Measurements from ENCODE around the gene ARFGEF2. TPM values are rescaled to one million over a fixed set of nuclear protein-coding genes. Genes with fewer than 3 reads are reported as not detected.

ARFGEF2 gene
- total and polyA plus RNA-seq, 9 donors: 9.1 to 23.9 (median 18.5) TPM

DNA sequence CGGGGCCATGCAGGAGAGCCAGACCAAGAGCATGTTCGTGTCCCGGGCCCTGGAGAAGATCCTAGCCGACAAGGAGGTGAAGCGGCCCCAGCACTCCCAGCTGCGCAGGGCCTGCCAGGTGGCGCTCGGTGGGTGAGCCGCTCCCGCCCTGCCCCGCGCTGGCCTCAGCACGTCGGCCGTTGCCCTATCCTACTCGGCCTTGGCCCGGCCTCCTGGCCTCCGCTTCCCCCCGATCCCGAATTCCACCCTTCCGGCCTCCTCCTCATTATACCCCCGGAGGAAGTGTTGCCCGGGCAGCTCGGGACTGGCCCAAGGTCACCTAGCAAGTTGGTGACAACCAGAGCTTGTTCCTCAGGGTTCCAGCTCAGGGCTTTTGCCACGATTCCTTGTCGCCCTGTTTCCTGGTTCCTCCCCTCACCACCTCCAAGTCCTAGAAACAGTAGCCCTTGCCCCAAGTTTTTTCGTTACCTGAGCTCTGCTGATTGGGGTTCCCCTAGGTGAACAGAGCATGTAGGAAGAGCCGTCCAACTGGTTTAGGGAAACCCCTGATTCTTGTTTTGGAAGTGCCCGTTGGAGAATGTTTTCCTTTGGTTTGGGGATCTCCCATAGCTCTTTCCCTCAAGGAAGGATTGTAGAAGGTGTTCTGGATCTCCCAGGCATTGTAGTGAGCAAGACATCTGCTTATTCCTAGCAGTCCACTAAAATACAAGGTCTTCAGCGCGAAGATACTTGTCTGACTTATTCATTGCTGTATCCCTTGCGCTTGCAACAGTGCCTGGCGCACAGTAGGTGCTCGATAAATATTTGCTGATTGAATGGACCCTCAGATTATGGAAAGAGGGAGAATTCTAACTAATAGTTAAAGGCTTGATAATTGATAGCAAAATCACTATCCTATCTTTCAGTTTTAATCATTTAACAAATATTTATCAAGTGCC, 641 bp downstream of the ARFGEF2 start:
- H3K27me3 ChIP-seq: no peaks in the 10 kb centered on the region
- DNase-seq: no peak
- no peaks in the 10 kb centered on the region for H3K36me3 ChIP-seq
- H3K9me3 ChIP-seq: no peaks in the 10 kb centered on the region
- TF ChIP-seq, protein P1, sequence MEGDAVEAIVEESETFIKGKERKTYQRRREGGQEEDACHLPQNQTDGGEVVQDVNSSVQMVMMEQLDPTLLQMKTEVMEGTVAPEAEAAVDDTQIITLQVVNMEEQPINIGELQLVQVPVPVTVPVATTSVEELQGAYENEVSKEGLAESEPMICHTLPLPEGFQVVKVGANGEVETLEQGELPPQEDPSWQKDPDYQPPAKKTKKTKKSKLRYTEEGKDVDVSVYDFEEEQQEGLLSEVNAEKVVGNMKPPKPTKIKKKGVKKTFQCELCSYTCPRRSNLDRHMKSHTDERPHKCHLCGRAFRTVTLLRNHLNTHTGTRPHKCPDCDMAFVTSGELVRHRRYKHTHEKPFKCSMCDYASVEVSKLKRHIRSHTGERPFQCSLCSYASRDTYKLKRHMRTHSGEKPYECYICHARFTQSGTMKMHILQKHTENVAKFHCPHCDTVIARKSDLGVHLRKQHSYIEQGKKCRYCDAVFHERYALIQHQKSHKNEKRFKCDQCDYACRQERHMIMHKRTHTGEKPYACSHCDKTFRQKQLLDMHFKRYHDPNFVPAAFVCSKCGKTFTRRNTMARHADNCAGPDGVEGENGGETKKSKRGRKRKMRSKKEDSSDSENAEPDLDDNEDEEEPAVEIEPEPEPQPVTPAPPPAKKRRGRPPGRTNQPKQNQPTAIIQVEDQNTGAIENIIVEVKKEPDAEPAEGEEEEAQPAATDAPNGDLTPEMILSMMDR (IDR thresholded peaks at IDR 0.05): no peak
- TF ChIP-seq POLR2A (IDR thresholded peaks at IDR 0.05): no peak
- TF ChIP-seq EP300 (IDR thresholded peaks at IDR 0.05): no peak
- intact Hi-C loops (cut with DNase I): no loop called here
- 9 to 15% (median 10%) methylated on average over 24 to 34 of the region's 34 CpGs for WGBS, 3 donors
- peaks cover 3% of the 10 kb centered on the region for H3K4me1 ChIP-seq (ENCODE audit: insufficient read depth)
- peak overlapping the region; percentile 84 for H3K4me3 ChIP-seq
- peak overlapping the region; percentile 92 to 93 for H3K27ac ChIP-seq

- intact Hi-C loops (cut with DNase I): no loop called here
These were observed 1.7 kb downstream of the ARFGEF2 start for GRCh38 chr20:48923149-48923718.

GRCh38 chr20:48924756-48925109, 3.2 kb downstream of the ARFGEF2 start:
- DNase-seq: no peak
- TF ChIP-seq EP300 (IDR thresholded peaks at IDR 0.05) (no peak), POLR2A (IDR thresholded peaks at IDR 0.05) (no peak)
- TF ChIP-seq, protein P1 (IDR thresholded peaks at IDR 0.05): no peak
- H3K9me3 ChIP-seq: no peaks in the 10 kb centered on the region
- H3K36me3 ChIP-seq: no peaks in the 10 kb centered on the region
- H3K4me1 ChIP-seq (ENCODE audit: insufficient read depth): peaks cover 7% of the 10 kb centered on the region
- H3K4me3 ChIP-seq: no peak overlapping the region
- intact Hi-C loops (cut with DNase I): no loop called here
- H3K27ac ChIP-seq: no peak overlapping the region
- WGBS, 3 donors: 46 to 68% (median 63%) methylated on average over 3 of the region's 3 CpGs
- no peaks in the 10 kb centered on the region for H3K27me3 ChIP-seq

More at GRCh38 chr20:48923149-48923718, 1.7 kb downstream of the ARFGEF2 start:
- TF ChIP-seq POLR2A (IDR thresholded peaks at IDR 0.05) (no peak), EP300 (IDR thresholded peaks at IDR 0.05) (no peak)
- H3K9me3 ChIP-seq: no peaks in the 10 kb centered on the region
- H3K4me3 ChIP-seq: no peak overlapping the region
- no peak overlapping the region for H3K27ac ChIP-seq
- no peaks in the 10 kb centered on the region for H3K36me3 ChIP-seq
- DNase-seq: no peak
- peaks cover 3% of the 10 kb centered on the region for H3K4me1 ChIP-seq (ENCODE audit: insufficient read depth)
- H3K27me3 ChIP-seq: no peaks in the 10 kb centered on the region
- 6 to 34% (median 7%) methylated on average over 4 of the region's 4 CpGs for WGBS, 3 donors

GRCh38 chr20:48926267-48926666, 4.8 kb downstream of the ARFGEF2 start:
- Histone ChIP-seq H3K36me3 (no peaks in the 10 kb centered on the region), H3K27ac (no peak overlapping the region), H3K4me3 (no peak overlapping the region), H3K4me1 (ENCODE audit: insufficient read depth) (peaks cover 7% of the 10 kb centered on the region), H3K27me3 (no peaks in the 10 kb centered on the region), H3K9me3 (no peaks in the 10 kb centered on the region)
- intact Hi-C loops (cut with DNase I): no loop called here
- TF ChIP-seq POLR2A (IDR thresholded peaks at IDR 0.05) (no peak), EP300 (IDR thresholded peaks at IDR 0.05) (no peak)
- TF ChIP-seq, protein P1 (IDR thresholded peaks at IDR 0.05): no peak
- no peak for DNase-seq
- WGBS, 3 donors: 89 to 94% (median 92%) methylated on average over 3 of the region's 3 CpGs

GRCh38 chr20:48926821-48927220, 5.3 kb downstream of the ARFGEF2 start:
- no peak for DNase-seq
- WGBS, 3 donors: 82 to 86% (median 86%) methylated on average over 3 of the region's 3 CpGs
- H3K27ac ChIP-seq: no peak overlapping the region

More at GRCh38 chr20:48926821-48927220, 5.3 kb downstream of the ARFGEF2 start:
- H3K9me3 ChIP-seq: no peaks in the 10 kb centered on the region
- no peaks in the 10 kb centered on the region for H3K27me3 ChIP-seq
- H3K4me1 ChIP-seq (ENCODE audit: insufficient read depth): peaks cover 7% of the 10 kb centered on the region
- no peak overlapping the region for H3K4me3 ChIP-seq
- intact Hi-C loops (cut with DNase I): no loop called here
- H3K36me3 ChIP-seq: no peaks in the 10 kb centered on the region
- TF ChIP-seq POLR2A (IDR thresholded peaks at IDR 0.05) (no peak), EP300 (IDR thresholded peaks at IDR 0.05) (no peak)
- TF ChIP-seq, protein P1 (IDR thresholded peaks at IDR 0.05): no peak

All from ovary (tissue), 9 donors.